Left lobe of liver (tissue), 2 donors: ENCODE measurements around the gene DNAJC13. TPM values are rescaled to one million over a fixed set of nuclear protein-coding genes. Genes with fewer than 3 reads are reported as not detected.
A peak's percentile ranks its signal among the peaks of the same experiment; 100 is the strongest.

Experiments used
- ATAC-seq: fragments of 200-7000 bp; cut with Tn5 transposase; one replicate; pipeline ENCODE4 v1.9.1; 2020; ENCODE audit warnings: mild to moderate bottlenecking, moderate library complexity
- DNase-seq: peaks from one replicate; pipeline ENCODE4 v3.0.0-alpha.2; 2020; ENCODE audit warnings: low spot score
- total RNA-seq: library from RNA; stranded (reverse); gene quantifications from one replicate; pipeline ENCODE4 v1.2.1, GENCODE V29; 2021
- donor health status: DM: no; HTN: no; CAD: no; lungs with moderate emphysema.
- donor health status: DM: no; HTN: yes; CAD: no.

Gene DNAJC13
- total RNA-seq, 1 donor from 2014 or later = 11.8 TPM

GRCh38 chr3:132404276-132404675 is 13.0 kb upstream of the DNAJC13 start:
- DNase-seq (no peak), ATAC-seq (no peak)

- ATAC-seq (peak; percentile 41), DNase-seq (no peak)
Measured at GRCh38 chr3:132405188-132405587, 12.1 kb upstream of the DNAJC13 start.

DNA sequence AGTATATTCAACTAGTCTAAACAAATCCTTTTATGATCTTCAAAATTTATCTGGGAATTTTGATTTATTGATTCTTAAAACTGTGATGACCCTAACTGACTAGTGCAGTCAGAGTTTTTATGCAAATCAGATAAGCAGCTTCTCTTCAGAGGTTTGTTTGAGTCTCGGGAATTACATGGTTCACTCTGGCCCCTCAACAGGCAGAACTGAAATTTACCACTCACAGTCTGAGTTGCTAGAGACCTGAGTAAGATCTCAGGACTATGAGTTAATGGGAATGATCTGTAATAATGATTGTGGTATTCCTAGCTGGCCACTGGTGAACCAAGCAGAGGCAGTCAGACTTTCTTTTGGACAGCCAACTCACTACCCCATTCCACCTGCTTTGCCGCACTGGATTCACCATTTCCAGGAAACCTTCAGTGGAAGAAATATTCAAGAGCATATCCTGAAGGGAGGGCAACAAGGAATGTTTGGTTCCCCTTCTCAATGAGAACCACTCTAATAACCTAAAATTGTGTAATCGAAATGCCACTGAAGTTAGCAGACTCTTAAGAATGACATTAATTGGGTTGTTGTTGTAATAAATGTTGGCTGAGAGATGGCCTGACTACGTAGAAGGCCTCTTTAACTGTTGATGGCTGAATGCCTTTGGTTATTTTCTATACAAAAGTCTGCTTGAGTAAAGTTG is 11.5 kb upstream of the DNAJC13 start:
- DNase-seq (no peak), ATAC-seq (no peak)

DNA sequence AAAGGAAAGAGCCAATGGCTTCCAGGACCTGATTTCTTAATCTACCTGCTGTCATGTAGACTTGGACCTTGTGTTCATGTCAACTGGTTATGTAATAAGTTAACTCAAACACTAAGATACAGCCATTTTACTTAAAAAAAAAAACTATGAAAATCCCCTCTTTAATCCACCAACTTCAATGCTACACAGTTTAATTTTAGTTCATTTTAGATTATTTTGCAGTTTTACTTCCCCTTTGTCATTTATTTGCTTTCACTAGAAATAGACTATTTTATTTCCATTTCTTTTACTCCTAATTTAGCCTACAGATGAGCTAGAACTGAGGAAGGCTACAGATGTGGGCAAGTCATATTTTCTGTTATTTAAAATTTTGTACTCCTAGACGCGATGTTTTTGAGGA is 10.7 kb upstream of the DNAJC13 start:
- ATAC-seq (peak; percentile 18), DNase-seq (no peak)

DNA sequence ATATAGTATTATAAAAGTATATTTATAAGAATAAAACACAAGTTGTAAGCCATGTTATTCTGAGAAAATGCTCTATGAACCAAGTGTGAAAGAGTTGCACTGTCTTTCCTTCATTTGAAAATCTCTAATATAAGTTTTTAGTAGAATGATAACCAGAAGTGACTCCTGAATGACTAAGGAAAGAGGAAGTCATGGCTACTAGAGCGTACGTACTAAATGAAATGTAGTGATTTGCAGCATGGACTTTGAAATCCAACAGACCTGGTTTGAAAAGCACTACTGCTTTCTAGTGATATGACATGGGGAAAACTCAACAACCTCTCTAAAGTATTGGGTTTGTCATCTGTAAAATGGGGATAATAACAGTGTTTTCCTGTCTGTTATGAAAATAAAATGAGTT is 10.3 kb upstream of the DNAJC13 start:
- no peak for ATAC-seq
- DNase-seq = no peak

DNA sequence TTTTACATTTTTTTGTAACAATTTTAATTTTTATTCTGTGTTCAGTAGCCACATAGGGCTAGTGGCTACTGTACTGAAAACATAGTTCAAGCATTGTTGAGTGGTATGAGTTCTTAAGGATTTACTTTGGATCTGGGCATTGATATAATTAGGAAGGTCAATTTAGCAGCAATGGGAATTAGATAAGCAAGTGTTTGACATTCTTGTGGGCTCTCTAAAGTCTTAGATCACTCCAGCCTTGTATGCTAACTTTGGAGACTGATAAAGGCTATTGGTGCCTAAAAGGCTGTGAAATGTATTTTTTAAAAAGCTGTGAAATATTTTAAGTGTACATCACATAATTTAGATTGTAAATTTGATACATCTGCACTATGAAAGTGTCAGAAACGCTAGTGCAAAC is 2.5 kb upstream of the DNAJC13 start:
- ATAC-seq (no peak), DNase-seq (no peak)

DNA sequence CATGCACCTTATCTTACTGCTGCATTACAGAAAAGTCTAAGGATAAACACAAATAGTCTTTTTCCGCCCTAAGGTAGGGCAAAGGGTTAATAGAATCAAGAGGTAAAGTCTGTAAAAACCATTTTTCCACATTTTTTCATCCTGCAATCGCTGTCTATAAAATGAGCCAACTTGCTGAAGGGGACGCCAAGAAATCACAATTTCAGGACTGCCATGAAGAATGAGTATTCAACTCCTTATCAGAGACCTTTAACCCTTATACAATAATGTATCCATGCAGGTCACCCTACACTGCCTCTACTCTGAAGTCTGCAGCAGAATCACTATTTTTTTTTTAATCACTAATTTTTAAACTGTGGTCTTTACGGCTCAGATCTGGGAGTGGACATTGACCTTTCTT is 1.1 kb upstream of the DNAJC13 start:
- DNase-seq (no peak), ATAC-seq (no peak)

DNA sequence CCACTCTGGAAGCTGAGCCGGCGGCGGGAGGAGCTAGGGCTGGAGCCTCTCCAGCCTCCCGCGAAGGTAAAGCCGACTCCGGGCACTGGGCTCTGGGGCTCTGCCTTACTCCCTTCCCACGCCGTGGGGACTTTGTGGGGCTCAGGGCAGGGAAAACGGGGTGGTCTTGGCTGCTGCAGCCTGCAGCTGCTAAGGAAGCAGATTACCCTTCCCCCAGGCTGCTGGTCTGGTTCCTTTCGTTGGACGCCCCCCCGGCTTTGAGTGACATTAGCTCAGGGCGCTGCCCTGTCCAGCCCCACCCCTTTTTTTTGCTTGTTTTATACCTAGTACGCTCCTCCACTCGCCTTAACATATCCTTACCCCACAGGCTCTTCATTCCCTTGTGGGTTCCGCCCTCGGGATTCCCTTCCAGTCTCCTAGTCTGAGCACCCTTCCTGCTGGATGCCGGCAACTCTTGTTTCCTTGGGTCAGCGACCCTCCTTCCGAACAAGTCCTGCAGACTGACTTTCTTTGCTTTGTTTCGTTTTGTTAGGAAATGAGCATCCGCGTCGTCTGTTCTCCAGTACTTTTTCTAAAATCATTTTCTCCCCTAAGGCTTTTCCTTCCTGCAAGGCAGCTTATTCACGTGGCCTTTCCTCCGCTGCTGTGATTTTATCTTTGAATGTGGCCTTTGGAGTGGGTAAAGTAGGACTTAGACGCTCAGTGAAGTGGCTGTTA is 551 bp downstream of the DNAJC13 start:
- DNase-seq = no peak
- ATAC-seq = peak; percentile 64

DNA sequence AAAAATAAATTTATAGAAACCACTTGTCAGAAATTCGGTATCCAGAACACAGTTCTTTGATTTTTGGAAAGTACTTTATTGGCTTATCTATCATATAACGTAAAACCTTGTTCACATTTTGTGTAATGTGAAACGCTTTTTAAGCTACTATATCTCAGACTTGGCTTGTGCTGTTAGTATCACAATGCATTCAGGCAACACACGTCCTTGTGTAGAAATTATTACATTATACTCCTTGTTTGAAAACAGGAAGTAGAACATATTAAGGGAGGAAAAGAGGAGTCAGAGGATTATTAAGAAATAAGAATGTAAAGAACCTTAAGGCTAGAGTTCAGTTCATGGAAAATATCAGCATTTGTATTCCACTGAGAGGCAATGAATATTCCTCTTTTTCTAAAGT is 1.6 kb downstream of the DNAJC13 start:
- DNase-seq = no peak
- ATAC-seq = no peak

GRCh38 chr3:132421832-132422231 is 4.5 kb downstream of the DNAJC13 start:
- DNase-seq (no peak), ATAC-seq (no peak)

DNA sequence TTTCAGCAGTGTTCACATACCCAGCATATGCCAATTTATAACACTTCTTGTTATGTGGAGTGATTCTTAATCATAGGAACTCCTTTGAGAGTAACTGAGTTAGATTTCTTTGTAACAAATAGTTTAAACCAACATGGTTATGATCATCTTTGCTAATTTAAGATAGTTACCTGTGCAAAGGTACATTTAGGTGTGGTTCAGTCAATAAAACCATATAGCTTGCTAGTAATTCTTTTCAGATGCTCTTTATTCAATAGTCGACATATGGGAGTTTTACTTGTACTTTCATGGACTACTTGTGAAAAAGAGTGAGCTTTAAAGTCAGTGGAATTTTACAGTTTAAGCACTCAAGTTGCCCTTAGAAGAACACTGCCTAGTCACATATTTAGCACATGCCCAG is 5.2 kb downstream of the DNAJC13 start:
- ATAC-seq (no peak), DNase-seq (no peak)

DNA sequence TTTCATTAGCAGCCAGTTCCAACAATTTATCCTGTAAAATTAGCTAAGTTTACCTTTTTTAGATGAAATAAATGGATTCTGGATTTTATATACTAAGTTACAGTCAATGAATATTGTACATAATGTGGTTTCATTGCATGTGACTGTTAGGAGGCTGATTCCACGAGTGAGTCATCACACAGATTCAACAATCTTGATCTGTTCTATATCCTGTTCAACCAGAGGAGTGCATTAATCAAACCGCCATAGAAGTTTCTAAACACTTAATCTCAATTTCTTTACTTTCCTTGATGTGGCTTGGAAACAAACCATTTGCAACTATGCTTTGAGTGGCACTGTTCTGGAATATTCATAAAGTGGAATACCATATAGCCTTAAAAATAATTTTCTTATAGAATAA is 15.3 kb downstream of the DNAJC13 start:
- no peak for ATAC-seq
- DNase-seq = no peak

DNA sequence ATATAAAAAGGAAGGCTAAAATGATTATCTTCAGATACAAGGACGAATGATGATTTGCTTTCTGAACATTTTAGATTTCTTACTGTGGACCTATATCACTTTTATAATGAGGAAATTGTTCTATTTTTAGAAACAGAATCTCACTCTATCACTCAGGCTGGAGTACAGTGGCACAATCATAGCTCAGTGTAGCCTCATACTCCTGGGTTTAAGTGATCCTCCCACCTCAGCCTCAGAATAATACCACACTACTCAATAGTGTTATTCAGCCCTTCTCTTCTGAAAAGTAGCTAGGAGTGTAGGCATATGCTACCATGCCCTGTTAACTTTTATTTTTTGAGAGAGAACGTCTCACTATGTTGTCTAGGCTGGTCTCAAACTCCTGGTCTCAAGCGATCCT is 15.8 kb downstream of the DNAJC13 start:
- no peak for DNase-seq
- ATAC-seq = no peak

DNA sequence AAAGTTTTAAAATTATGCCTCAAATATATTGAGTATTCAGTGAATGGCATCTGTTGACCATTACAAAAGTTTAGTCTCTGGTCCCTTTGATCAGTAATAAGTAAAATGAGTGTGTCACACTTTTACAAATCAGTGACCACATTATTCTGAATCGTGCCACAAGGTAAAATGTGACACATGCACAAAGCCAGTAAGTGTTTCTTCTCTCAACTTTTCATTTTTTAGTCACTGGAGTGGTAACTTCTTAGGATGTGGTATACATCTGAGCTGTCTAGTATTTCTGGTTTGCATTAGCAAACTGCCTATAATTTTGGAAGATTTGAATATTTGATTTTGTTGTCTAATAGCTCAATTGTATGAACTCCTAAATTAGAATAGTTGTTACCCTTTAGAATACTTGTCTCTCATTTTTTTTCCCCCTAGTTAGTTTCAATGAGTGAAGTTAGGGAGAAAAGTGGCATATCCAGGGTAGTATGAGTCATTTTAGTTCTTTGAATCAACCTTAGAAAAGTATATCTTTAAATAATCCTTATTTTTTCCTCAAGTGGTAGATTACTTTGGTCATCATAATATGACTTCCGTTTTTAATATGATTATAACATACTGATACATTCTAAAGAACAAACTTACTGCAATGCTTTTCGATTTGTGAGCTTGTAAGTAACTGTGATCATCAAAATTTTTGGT is 18.1 kb downstream of the DNAJC13 start:
- ATAC-seq (no peak), DNase-seq (no peak)

DNA sequence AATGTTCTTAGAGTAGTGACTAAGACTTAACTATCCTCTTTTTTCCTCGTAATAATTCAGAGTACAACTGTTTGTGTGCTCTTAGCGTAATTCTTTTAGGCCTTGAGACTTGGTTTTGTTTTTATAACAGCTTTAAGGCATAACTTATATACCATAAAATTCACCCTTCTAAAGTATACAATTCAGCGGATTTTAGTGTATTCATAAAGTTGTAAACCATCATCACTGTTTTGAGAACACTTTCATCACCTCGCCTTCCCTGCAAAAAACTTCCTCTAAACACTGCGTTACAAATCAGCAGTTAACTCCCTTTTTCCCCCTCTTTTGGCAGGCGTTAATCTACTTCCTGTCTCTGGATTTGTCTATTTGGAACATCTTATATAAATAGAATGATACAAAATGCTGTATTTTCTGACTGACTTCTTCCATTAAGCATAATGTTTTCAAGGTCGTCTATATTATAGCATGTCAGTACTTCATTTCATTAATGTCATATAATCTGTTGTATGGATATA is 18.7 kb downstream of the DNAJC13 start:
- ATAC-seq = no peak

DNA sequence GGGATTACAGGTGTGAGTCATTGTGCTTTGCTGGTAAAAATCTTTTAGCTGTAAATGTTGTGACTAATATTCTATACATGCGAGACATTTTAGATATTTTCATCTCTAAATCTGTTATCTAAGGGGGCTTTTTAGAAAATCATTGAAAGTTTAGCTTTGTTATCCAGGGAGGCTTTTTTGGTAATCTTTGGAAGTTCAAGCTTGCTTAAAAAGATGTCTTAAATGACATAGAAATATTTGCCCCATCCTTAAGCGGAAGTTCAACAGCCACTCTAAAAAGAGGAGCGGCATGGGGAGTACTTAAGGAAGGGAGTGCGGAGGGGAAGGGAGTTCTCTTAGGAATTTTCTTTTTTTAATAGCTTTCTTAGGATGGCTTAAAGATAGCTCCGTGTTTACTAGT is 26.1 kb downstream of the DNAJC13 start:
- ATAC-seq (no peak), DNase-seq (no peak)

More for the DNA sequence above, 18.7 kb downstream of the DNAJC13 start:
- DNase-seq = no peak

GRCh38 chr3:132444383-132444782 is 27.1 kb downstream of the DNAJC13 start:
- DNase-seq (no peak), ATAC-seq (no peak)

DNA sequence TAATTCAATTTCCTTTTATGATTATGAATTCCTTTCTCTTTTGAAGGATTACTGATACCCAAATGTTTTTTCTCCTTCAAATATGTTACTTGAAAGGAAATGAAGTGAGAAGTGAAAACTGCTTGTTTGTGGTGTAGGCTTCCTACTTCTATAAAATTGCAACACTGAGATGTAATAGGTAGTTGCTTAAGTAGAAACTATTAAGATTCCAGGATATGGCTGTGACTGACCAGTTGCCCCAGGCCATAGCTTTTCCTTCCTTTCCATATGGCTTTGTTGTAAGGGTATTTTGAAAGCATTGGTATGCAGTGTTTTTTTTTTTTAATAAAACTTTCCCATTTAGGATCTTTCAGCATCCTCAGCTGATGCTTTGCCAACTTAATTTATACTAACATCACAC is 28.5 kb downstream of the DNAJC13 start:
- ATAC-seq = no peak
- no peak for DNase-seq

- DNase-seq = no peak
Measured at GRCh38 chr3:132448216-132448961, 31.1 kb downstream of the DNAJC13 start.

DNA sequence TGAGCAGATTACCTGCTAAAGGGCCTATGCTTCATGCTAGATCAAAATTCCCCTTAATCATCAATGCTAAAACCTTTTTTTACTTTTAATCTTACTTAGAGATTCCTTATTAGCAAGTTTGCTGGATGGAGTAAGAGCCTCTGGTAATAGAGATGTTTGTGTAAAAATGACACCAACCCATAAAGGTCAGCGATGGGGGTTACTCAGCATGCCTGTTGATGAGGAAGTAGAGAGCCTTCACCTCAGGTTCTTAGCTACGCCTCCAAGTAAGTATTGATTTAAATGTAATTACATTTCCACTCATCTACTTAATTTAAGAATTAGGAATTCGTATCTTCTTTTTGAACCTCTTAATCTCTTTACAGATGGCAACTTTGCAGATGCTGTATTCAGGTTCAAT is 38.8 kb downstream of the DNAJC13 start:
- DNase-seq (no peak), ATAC-seq (no peak)

More at GRCh38 chr3:132448216-132448961, 31.1 kb downstream of the DNAJC13 start:
- ATAC-seq = no peak

DNA sequence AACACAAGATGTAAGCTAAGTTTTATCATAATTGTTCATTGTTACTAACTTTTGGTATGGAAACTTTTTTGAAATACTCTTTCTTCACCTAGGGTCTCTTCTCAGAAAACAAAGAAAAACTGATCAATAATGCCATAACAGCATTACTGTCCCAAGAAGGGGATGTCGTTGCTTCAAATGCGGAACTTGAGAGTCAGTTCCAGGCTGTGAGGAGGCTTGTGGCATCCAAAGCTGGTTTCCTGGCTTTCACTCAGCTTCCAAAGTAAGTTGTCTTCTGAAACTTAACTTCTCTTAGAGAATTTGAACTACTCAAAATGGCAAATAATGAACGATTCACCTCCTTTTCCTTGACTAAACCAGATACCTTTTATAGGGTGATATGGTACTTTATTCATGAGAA is 39.3 kb downstream of the DNAJC13 start:
- ATAC-seq = no peak

More for the DNA sequence above, 39.3 kb downstream of the DNAJC13 start:
- no peak for DNase-seq
